Transverse colon (tissue), 4 donors: ENCODE measurements around the gene TPSB2.

ENCODE experiments used
- POLR2AphosphoS5 ChIP-seq, 3 donors: sonication (generic); formaldehyde crosslinking; IDR thresholded peaks; one replicate each; pipeline ENCODE4 v1.6.1; 2016; ENCODE audit warnings: antibody characterized with exemption in 3 of 3
- TF ChIP-seq, protein P1 (sequence below), 5 experiments: fragments of 200-600 bp in 3 of 5; fragments of 450-650 bp in 2 of 5; sonication (generic) in 3 of 5; IDR thresholded peaks; 1 replicate in 2 of 5; 2 replicates in 3 of 5; pipeline ENCODE4 v1.5.1; 2016 to 2017; ENCODE audit warnings: antibody characterized with exemption in 5 of 5, inconsistent platforms in 3 of 5, mild to moderate bottlenecking in 2 of 5, moderate library complexity in 1 of 5

- TF ChIP-seq POLR2AphosphoS5 (IDR thresholded peaks at IDR 0.05): no peak
- TF ChIP-seq, protein P1, sequence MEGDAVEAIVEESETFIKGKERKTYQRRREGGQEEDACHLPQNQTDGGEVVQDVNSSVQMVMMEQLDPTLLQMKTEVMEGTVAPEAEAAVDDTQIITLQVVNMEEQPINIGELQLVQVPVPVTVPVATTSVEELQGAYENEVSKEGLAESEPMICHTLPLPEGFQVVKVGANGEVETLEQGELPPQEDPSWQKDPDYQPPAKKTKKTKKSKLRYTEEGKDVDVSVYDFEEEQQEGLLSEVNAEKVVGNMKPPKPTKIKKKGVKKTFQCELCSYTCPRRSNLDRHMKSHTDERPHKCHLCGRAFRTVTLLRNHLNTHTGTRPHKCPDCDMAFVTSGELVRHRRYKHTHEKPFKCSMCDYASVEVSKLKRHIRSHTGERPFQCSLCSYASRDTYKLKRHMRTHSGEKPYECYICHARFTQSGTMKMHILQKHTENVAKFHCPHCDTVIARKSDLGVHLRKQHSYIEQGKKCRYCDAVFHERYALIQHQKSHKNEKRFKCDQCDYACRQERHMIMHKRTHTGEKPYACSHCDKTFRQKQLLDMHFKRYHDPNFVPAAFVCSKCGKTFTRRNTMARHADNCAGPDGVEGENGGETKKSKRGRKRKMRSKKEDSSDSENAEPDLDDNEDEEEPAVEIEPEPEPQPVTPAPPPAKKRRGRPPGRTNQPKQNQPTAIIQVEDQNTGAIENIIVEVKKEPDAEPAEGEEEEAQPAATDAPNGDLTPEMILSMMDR (IDR thresholded peaks at IDR 0.05): no peak
Measured at GRCh38 chr16:1217526-1217925, 12.5 kb downstream of the TPSB2 start.
